GM19395 (cell line): ENCODE results near the gene ESPNL.

Experiments
- ATAC-seq: cut with Tn5 transposase; IDR thresholded peaks from one replicate; pipeline ENCODE4 v1.9.1; 2021; ENCODE audit warnings: mild to moderate bottlenecking, moderate library complexity; ENCODE audit not compliant: unreplicated experiment

ESPNL gene

GRCh38 chr2:238140040-238140439, 39.9 kb downstream of the ESPNL start:
- no peak for ATAC-seq

GRCh38 chr2:238140721-238141540, 40.8 kb downstream of the ESPNL start:
- no peak for ATAC-seq

GRCh38 chr2:238141541-238142318, 41.6 kb downstream of the ESPNL start:
- ATAC-seq: no peak

GRCh38 chr2:238142382-238143205, 42.5 kb downstream of the ESPNL start:
- ATAC-seq: no peak

- ATAC-seq: no peak
Measured at GRCh38 chr2:238143239-238143951, 43.3 kb downstream of the ESPNL start.

- ATAC-seq: no peak
Measured at GRCh38 chr2:238144262-238144661, 44.1 kb downstream of the ESPNL start.

- no peak for ATAC-seq
Measured at GRCh38 chr2:238145046-238145445, 44.9 kb downstream of the ESPNL start.

GRCh38 chr2:238145851-238146250, 45.7 kb downstream of the ESPNL start:
- ATAC-seq: no peak

- no peak for ATAC-seq
Measured at GRCh38 chr2:238146884-238147544, 46.9 kb downstream of the ESPNL start.

- no peak for ATAC-seq
Measured at GRCh38 chr2:238148981-238149380, 48.8 kb downstream of the ESPNL start.

- ATAC-seq: no peak
Measured at GRCh38 chr2:238149841-238150572, 49.9 kb downstream of the ESPNL start.

- no peak for ATAC-seq
Measured at GRCh38 chr2:238150686-238151085, 50.5 kb downstream of the ESPNL start.

- no peak for ATAC-seq
Measured at GRCh38 chr2:238151205-238151604, 51.1 kb downstream of the ESPNL start.

- ATAC-seq: no peak
Measured at GRCh38 chr2:238151628-238152235, 51.6 kb downstream of the ESPNL start.

GRCh38 chr2:238152771-238153688, 52.9 kb downstream of the ESPNL start:
- ATAC-seq: no peak

GRCh38 chr2:238154570-238154969, 54.4 kb downstream of the ESPNL start:
- ATAC-seq: no peak

- no peak for ATAC-seq
Measured at GRCh38 chr2:238155051-238155760, 55.1 kb downstream of the ESPNL start.
